SU-DHL-6 (cell line): Measurements from ENCODE around the gene ZNF622.
"Not testable (repeated sequence)": the region's sequence is repeated elsewhere in the genome, so short reads cannot be mapped to it uniquely, and the experiment has no call there.

Experiments
- H2AFZ ChIP-seq: fragments of 200-600 bp; sonication (generic); 2 replicates; pipeline ENCODE4 v1.6.1; 2014; ENCODE audit warnings: low read depth, mild to moderate bottlenecking, moderate library complexity, mixed read lengths, antibody characterized with exemption, low read length; ENCODE audit not compliant: severe bottlenecking
- H3F3A ChIP-seq: fragments of 200-600 bp; shearing (Covaris generic); 2 replicates; pipeline ENCODE4 v1.6.0; 2016; ENCODE audit warnings: antibody characterized with exemption, mild to moderate bottlenecking; ENCODE audit not compliant: insufficient read depth
- H3K27ac ChIP-seq: fragments of 200-600 bp; sonication (generic); 2 replicates; pipeline ENCODE4 v1.5.1; 2016; ENCODE audit warnings: low read depth, mild to moderate bottlenecking, low read length, moderate library complexity, mixed read lengths
- H3K27me3 ChIP-seq: fragments of 200-600 bp; sonication (generic), shearing (Covaris generic); 2 replicates; pipeline ENCODE4 v1.6.0; 2014; ENCODE audit warnings: mild to moderate bottlenecking, low read length
- H3K36me3 ChIP-seq: fragments of 200-600 bp; sonication (generic); 2 replicates; pipeline ENCODE4 v1.6.1; 2014; ENCODE audit warnings: mild to moderate bottlenecking, low read length, mixed read lengths
- H3K4me2 ChIP-seq: fragments of 300-600, 200-600 bp; shearing (Covaris generic), sonication (generic); 2 replicates; pipeline ENCODE4 v1.6.0; 2014; ENCODE audit warnings: low read length, low read depth, mild to moderate bottlenecking; ENCODE audit not compliant: poor library complexity, severe bottlenecking
- H3K4me3 ChIP-seq: fragments of 200-600 bp; sonication (generic); 2 replicates; pipeline ENCODE4 v1.5.1; 2014; ENCODE audit warnings: antibody characterized with exemption, low read length, mild to moderate bottlenecking, mixed read lengths; ENCODE audit not compliant: insufficient read depth, poor library complexity, severe bottlenecking
- H3K79me2 ChIP-seq: fragments of 200-600 bp; sonication (generic); 2 replicates; pipeline ENCODE4 v1.6.1; 2014; ENCODE audit warnings: mild to moderate bottlenecking, low read length, moderate library complexity; ENCODE audit not compliant: insufficient read depth
- H3K9ac ChIP-seq: fragments of 200-600 bp; sonication (generic); 2 replicates; pipeline ENCODE4 v1.7.0; 2014; ENCODE audit warnings: mild to moderate bottlenecking, low read length
- H3K9me2 ChIP-seq: fragments of 200-600 bp; sonication (generic); replicated peaks from 2 replicates; pipeline ENCODE4 v1.6.1; 2014; ENCODE audit warnings: low read length; ENCODE audit not compliant: insufficient read depth
- H3K9me3 ChIP-seq: fragments of 200-600 bp; sonication (generic); 2 replicates; pipeline ENCODE4 v1.6.1; 2014; ENCODE audit warnings: low read length, mixed read lengths; ENCODE audit not compliant: insufficient read depth
- H4K20me1 ChIP-seq: fragments of 200-600 bp; sonication (generic); 2 replicates; pipeline ENCODE4 v1.6.1; 2014; ENCODE audit warnings: low read depth, mild to moderate bottlenecking, antibody characterized with exemption, low read length, moderate library complexity, mixed read lengths
- EZH2phosphoT487 ChIP-seq: fragments of 200-600 bp; sonication (generic), shearing (Covaris generic); conservative IDR thresholded peaks from 2 replicates; pipeline ENCODE4 v1.6.1; 2018; ENCODE audit warnings: mild to moderate bottlenecking, antibody characterized with exemption, low read length, moderate library complexity, mixed read lengths
- TF ChIP-seq, protein P1 (sequence below): fragments of 200-600 bp; sonication (generic); IDR thresholded peaks from one replicate; pipeline ENCODE4 v1.5.1; 2017; ENCODE audit warnings: antibody characterized with exemption, mild to moderate bottlenecking, low read length, moderate library complexity; ENCODE audit not compliant: insufficient read depth, poor library complexity, severe bottlenecking

The ZNF622 gene

DNA sequence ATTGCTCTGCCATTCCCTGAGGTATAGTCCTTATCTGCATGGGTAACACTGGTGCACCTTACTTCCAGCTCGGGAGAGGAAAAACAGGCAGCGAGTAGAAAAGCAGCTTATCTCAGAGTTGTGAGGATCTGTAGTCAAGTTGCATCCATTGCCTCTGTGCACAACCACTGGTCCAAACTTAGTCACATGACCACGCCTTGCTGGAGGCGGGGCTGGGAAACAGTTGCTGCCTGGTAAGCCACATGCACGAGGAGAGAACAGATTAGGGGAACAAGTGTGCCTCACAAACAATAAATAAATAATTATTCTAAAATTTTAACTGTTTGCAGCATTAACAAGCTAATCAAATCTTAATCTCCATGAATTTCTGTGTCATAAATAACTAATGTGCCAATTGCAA is 18.6 kb downstream of the ZNF622 start:
- no peaks in the 10 kb centered on the region for H4K20me1 ChIP-seq
- H3F3A ChIP-seq: no peaks in the 10 kb centered on the region
- no peaks in the 10 kb centered on the region for H3K9me2 ChIP-seq
- peaks cover 27% of the 10 kb centered on the region for H3K36me3 ChIP-seq
- no peak overlapping the region for H2AFZ ChIP-seq
- no peaks in the 10 kb centered on the region for H3K79me2 ChIP-seq
- no peak overlapping the region for H3K4me3 ChIP-seq
- H3K27ac ChIP-seq: no peak overlapping the region
- no peak for TF ChIP-seq EZH2phosphoT487
- TF ChIP-seq, protein P1, sequence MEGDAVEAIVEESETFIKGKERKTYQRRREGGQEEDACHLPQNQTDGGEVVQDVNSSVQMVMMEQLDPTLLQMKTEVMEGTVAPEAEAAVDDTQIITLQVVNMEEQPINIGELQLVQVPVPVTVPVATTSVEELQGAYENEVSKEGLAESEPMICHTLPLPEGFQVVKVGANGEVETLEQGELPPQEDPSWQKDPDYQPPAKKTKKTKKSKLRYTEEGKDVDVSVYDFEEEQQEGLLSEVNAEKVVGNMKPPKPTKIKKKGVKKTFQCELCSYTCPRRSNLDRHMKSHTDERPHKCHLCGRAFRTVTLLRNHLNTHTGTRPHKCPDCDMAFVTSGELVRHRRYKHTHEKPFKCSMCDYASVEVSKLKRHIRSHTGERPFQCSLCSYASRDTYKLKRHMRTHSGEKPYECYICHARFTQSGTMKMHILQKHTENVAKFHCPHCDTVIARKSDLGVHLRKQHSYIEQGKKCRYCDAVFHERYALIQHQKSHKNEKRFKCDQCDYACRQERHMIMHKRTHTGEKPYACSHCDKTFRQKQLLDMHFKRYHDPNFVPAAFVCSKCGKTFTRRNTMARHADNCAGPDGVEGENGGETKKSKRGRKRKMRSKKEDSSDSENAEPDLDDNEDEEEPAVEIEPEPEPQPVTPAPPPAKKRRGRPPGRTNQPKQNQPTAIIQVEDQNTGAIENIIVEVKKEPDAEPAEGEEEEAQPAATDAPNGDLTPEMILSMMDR: no peak
- no peaks in the 10 kb centered on the region for H3K9me3 ChIP-seq
- H3K4me2 ChIP-seq: no peak overlapping the region
- no peaks in the 10 kb centered on the region for H3K27me3 ChIP-seq
- H3K9ac ChIP-seq: no peak overlapping the region

DNA sequence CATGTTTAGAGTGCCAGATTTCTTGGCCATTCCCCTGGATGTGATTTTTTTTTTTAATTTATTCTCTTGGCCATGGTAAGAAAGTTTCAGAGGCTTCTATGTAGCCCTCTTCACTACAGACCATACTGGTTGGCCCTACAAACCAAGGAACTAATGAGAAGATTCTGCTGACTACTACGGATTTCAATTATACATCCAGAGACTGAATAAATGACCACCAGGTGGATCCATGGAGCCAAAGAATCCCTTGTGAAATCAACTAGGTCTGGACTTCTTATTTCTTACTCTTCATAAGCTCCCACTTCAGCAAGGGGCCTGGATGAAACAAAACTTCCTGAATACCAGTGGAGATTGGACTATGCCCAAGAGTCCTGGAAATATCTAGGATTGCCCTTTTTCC is 27.6 kb downstream of the ZNF622 start:
- no peaks in the 10 kb centered on the region for H3K9me3 ChIP-seq
- H3F3A ChIP-seq: no peaks in the 10 kb centered on the region
- no peak overlapping the region for H3K27ac ChIP-seq
- H2AFZ ChIP-seq: no peak overlapping the region
- no peak overlapping the region for H3K9ac ChIP-seq
- no peaks in the 10 kb centered on the region for H3K79me2 ChIP-seq
- TF ChIP-seq, protein P1: no peak
- no peak for TF ChIP-seq EZH2phosphoT487
- no peaks in the 10 kb centered on the region for H3K9me2 ChIP-seq
- no peak overlapping the region for H3K4me2 ChIP-seq
- H3K36me3 ChIP-seq: no peaks in the 10 kb centered on the region
- no peaks in the 10 kb centered on the region for H3K27me3 ChIP-seq
- no peaks in the 10 kb centered on the region for H4K20me1 ChIP-seq
- H3K4me3 ChIP-seq: no peak overlapping the region

DNA sequence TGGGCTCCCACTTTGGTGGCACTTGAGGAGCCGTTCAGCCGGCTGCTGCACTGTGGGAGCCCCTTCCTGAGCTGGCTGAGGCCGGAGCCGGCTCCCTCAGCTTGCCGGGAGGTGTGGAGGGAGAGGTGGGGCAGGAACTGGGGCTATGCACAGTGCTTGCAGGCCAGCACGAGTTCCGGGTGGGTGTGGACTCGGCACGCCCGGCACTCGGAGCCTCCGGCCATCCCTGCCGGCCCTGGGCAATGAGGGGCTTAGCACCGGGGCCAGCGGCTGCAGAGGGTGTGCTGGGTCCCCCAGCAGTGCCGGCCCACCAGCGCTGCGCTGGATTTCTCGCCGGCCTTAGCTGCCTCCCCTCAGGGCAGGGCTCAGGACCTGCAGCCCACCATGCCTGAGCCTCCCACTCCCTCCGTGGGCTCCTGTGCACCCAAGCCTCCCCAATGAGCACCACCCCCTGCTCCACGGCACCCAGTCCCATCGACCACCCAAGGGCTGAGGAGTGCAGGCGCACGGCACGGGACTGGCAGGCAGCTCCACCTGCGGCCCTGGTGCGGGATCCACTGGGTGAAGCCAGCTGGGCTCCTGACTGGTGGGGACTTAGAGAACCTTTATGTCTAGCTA is 29.4 kb downstream of the ZNF622 start:
- not testable (repeated sequence) for H3K79me2 ChIP-seq, H3K4me3 ChIP-seq, H3K9ac ChIP-seq, H3K4me2 ChIP-seq, H3F3A ChIP-seq, H3K9me2 ChIP-seq, H3K9me3 ChIP-seq, H3K27ac ChIP-seq, H3K27me3 ChIP-seq, H4K20me1 ChIP-seq, H3K36me3 ChIP-seq, H2AFZ ChIP-seq

- TF ChIP-seq, protein P1: no peak
- TF ChIP-seq EZH2phosphoT487: no peak
- Histone ChIP-seq H3K36me3 (no peaks in the 10 kb centered on the region), H3K4me2 (no peak overlapping the region), H3K27ac (no peak overlapping the region), H3K9ac (no peak overlapping the region), H4K20me1 (no peaks in the 10 kb centered on the region), H3K9me3 (no peaks in the 10 kb centered on the region), H2AFZ (no peak overlapping the region), H3K4me3 (no peak overlapping the region), H3K9me2 (no peaks in the 10 kb centered on the region), H3F3A (no peaks in the 10 kb centered on the region), H3K79me2 (no peaks in the 10 kb centered on the region), H3K27me3 (no peaks in the 10 kb centered on the region)
These were observed 34.1 kb downstream of the ZNF622 start for GRCh38 chr5:16431490-16431889.
